ENCODE data around the gene PARP6.

DNA sequence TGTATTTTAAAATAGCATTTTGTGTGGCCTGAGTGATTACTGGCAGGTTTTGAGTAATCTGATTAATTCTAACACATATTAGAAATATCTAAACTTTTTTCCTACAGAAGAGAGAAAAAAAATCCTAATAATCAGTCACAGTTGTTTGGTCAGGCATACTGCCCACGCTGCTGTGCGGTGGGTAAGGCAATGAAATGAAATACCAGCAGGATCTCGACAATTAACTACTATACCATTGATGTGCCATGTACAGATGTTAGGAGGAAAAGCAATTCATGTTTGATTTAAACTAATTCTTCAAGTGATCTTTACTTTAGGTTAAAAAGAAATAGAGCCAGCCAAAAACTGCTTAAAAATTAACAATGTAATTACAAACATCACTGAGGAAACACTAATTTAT is 79.9 kb downstream of the PARP6 start:
- TF ChIP-seq TAF1 (conservative IDR thresholded peaks at IDR 0.05), result no peak
- TF ChIP-seq, protein P1, sequence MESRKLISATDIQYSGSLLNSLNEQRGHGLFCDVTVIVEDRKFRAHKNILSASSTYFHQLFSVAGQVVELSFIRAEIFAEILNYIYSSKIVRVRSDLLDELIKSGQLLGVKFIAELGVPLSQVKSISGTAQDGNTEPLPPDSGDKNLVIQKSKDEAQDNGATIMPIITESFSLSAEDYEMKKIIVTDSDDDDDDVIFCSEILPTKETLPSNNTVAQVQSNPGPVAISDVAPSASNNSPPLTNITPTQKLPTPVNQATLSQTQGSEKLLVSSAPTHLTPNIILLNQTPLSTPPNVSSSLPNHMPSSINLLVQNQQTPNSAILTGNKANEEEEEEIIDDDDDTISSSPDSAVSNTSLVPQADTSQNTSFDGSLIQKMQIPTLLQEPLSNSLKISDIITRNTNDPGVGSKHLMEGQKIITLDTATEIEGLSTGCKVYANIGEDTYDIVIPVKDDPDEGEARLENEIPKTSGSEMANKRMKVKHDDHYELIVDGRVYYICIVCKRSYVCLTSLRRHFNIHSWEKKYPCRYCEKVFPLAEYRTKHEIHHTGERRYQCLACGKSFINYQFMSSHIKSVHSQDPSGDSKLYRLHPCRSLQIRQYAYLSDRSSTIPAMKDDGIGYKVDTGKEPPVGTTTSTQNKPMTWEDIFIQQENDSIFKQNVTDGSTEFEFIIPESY (IDR thresholded peaks at IDR 0.05), result no peak

Measured in liver (tissue), 2 donors.